Measurements from ENCODE around the gene TAS1R2. TPM values are rescaled to one million over a fixed set of nuclear protein-coding genes. Genes with fewer than 3 reads are reported as not detected.

The TAS1R2 gene
- total RNA-seq, 1 experiment from 2014 or later: not detected

DNA sequence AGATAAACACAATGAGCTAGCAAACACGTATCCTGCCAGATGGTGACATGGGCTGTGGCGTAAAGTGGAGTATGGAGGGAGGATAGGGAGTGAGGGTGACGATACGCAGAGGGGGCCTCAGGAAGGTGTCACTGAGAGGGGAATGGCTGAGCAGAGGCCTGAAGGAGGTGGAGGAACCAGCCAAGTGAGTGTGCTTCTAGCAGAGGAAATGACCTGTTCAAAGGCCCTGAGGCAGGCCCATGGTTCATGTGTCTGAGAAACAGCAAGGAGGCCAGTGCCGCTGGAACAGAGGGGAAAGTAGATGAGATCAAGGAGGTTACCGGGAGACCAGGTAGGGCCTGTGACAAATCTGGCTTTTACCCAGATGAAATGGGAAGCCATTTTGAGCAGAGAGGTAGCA, 36.0 kb downstream of the TAS1R2 start:
- DNase-seq (ENCODE audit: low spot score): no peak

DNA sequence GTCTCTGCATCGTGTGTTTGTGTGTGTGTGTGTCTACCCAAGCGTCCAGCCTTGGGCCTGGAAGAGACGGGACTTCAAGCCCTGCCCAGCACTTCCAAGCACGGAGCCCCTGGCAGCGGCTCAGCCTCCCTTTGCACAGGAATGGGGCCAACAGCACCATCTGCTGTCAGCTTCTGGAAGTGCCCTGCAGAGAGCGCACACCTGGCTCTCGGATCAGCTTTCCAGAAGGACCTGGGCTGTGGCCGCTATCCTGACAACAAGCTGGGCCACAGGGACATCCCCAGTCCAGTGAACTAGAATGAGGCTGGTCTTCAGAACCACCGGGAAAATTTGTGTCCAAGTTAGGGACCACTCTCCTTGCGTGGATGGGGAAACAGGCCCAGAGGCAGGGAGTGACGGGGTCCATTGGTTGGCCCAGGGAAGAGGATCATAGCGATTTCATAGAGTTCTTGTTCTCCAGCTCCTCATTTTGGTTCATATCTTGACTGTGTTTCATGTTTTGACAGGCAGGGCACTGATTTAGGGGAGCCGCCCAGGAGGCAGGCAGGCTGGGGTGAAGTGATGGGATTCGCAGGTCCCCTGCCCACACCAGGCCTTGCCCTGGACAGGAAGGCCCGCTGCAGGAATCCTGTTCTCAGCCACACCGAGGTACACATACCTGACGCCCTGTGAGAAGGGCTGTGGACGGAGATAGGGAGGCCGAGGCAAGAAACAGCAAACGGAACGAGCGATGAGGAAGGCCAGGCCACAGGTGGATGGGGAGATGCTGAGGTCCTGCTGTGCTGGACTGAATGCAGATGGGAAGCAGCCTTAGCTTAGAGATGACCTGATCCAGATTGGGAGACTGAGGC, 38.4 kb downstream of the TAS1R2 start:
- peak; percentile 91 for DNase-seq (ENCODE audit: low spot score)

DNA sequence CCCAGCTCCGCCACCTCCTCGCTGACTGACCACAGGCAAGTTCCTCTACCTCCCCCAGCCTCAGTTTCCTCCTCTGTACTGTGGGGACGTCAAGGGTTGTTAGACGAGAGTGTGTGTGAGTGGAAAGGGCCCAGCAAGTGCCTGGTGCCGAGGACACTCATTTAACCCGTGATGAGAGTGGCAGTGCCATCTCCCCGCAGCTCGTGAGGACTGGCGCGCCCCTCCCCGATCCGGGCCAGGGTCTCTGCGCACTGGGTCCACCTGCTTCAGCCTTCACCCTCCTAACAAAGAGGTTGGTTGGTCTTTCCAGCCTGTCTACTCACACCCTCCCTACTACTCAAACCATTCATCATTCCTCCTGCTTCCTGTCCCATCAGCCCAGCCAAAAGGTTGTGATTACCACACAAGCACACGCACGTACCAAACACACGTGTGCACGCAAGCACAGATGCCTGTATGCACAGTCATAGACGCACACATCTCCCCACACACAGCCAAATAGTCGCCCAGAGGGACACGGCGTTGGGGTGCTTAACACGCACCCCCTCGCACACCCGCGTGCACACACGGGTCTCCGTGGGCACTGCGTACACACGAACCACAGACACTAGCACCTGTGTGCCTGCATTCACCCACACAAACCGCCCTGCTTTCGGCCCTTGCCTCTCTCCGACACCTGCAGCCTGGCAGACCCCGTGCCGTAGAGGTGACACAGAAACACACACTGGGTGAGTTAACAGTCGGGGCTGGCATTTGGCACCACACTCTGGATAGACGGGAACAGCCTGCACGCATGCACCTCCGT, 39.3 kb downstream of the TAS1R2 start:
- DNase-seq (ENCODE audit: low spot score): no peak

DNA sequence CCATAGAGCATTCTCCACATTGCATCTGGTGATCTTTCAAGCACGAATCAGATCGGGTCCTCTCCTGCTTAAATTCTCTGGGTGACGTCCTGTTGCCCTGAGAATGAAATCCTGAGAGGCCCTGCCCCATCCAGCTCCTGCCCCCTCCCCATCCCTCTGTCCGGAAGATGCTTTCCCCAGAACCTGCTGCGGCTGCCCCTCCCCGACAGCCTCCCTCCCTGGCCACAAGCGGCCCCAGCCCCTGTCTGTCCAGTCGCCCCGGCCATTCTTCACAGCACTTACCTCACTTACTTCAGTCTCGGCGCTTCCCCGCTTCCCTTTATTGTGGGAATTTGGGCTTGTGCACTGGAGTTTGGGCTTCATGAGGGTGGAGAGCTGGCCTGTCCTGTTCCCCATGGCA, 40.3 kb downstream of the TAS1R2 start:
- DNase-seq (ENCODE audit: low spot score): no peak

DNA sequence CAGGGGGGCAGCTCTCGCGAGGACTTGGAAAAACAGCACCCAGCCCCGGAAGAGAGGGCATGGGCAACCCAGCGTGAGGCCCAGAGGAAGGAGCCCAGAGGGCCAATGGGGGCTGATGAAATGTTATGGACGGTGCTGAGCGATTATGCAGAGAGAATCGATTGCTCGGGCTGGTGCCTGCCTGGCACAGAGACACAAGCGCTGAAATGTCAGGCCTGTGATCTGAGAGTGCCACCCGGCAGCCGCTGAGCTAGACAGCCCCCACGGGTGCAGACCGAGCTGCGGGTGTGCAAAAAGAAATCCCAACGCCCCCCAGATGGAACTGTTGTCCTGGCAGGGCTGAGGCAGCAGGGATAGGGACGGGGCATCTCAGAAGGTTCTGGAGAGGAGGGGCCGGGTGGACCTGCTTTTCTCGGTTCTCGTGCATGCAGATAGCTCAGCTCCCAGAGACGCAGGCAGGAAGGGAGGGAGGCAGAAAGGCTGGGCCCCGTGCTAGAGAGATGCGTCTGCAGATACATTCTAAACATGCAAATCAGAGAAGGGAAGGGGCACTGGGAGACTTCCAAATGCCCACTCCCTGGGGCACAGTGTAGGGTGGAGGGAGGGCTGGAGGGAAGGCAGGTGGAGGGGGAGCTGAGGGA, 41.5 kb downstream of the TAS1R2 start:
- DNase-seq (ENCODE audit: low spot score): no peak

DNA sequence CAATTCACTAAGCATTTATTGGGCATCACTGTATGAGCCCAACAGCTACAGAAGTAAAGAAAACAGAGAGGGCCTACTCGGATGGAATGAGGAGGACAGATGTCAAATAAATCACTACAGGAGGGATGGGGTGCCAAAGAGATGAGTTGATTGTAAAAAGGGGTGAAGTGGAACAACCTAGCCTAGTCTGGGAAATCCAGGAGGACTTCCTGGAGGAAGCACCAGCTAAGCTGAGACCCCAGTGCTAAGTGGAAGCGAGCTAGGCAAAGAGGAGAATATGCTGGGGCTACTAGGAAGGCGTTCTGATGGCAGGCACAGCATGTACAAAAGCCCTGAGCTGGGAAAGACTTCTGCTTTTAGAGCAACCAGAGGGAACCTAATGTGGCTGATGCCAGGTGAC, 42.1 kb downstream of the TAS1R2 start:
- DNase-seq (ENCODE audit: low spot score): no peak

DNA sequence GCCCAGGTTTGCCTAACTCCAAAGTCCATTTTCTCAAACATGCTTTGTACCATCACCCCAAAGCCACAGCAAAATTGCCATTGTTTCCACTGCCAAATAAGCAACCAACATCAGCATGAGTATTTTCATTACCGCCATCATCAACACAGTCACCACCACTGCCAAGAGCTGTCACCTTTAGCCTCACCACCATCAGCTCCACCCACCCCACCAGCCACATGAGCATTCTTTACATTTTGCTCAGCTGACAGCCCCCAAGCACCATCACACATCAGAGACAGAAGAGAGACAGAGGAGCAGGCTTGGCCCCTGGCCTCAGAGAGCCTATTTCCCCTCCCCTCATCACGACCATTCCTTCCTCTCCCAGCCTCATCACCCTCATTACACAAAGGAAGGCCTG, 42.7 kb downstream of the TAS1R2 start:
- no peak for DNase-seq (ENCODE audit: low spot score)

DNA sequence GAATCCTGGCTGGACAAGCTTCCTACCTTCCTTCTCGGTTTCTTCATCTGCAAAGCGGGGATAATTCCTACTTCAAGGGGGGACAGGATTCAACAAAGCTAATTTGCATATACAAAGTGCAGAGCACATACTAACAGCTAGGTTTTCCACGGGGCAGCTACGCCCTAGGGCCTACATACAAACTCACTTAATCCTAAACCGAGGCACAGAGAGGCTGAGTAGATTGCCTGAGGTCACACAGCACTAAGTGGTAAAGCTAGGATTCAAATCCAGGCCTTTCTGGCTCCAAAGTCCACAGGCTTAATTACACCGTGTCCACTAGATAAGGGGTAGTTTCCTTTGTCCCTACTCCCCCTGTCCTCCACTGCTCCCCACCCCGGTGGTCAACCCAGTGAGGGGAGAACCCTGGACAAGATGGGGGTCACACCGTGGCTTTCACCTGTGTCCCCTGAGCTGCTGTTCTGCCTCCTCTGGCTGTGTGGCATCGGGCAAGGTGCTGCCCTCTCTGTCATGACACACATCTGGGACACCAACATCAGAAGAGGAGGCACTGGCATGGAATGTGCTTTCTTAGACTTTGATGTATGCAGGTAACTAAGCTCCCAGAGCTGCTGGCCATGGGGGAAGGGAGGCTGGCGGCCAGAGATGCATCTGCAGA, 44.5 kb downstream of the TAS1R2 start:
- DNase-seq (ENCODE audit: low spot score): no peak

DNA sequence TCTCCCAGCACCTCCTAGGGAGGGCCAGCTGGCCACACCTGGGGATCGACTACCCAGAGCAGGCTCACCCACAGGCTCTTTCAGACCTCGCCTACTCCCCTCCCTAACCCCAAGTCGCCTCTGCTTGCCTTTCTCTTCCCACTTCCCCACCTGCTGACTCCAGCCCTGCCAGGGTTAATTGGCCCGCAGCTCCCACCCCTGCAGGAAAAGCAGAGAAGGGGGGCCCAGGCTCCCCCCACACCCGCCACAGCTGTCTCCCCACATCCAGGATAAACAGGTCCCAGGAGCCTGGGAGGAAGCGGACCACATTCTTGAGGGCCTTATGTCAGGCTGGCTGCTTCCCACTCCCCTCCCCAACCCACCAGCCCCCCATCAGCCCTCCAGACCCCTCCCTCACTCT, 45.0 kb downstream of the TAS1R2 start:
- DNase-seq (ENCODE audit: low spot score): no peak

DNA sequence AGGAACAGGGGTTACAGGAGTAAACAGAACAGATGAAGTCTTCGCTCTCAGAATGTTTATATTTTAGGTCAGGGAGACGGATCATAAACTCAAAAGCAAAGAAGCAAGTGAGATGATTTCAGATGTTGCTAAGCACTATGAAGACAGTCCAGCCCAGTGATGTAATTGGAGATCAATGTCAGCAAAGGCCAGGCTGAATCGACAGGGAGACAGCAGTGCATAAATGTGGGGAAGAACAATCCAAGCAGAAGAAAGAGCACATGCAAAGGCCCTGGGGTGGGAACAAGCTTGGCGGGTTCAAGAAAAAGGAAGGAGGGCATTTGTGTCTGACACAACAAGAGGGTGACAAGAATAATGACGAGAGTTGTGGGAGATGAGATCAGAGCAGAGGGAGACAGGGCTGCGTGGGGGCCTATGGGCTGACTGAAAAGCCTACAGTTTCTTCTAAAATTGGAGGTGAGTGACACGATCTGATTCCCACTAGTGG, 47.0 kb downstream of the TAS1R2 start:
- DNase-seq (ENCODE audit: low spot score): no peak

DNA sequence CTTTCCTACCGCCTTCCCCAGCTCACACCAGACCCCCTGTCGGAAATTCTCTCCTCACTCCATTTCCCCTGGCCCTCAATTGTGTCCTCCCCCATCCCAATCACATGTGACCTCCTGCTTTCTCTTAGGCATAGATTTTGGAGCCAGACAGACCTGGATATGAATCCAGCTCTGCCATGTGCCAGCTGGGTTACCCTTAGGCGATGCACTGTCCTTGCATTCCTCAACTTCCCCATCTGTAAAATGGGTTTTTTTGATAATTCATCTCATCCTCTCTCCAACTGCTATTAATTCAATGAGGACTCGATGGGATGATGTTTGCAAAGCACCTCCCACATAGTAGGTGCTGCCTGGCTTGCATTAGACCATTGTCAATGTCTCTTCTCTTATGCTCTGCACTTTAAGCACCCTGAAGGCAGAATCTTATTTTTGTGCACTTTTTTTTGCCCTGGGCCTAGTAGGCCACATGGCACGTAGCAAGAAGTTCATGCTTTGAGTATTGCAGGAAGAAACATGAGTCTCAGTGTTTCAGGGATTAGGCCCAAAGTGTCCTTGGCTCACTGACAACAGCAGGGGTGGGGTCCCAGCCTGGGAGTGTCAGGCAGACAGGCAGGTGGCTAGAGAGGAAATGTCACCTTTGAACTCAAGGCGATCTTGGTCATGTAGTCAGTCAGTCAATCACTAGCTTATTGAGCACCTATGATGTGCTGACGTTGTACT, 47.6 kb downstream of the TAS1R2 start:
- no peak for DNase-seq (ENCODE audit: low spot score)

DNA sequence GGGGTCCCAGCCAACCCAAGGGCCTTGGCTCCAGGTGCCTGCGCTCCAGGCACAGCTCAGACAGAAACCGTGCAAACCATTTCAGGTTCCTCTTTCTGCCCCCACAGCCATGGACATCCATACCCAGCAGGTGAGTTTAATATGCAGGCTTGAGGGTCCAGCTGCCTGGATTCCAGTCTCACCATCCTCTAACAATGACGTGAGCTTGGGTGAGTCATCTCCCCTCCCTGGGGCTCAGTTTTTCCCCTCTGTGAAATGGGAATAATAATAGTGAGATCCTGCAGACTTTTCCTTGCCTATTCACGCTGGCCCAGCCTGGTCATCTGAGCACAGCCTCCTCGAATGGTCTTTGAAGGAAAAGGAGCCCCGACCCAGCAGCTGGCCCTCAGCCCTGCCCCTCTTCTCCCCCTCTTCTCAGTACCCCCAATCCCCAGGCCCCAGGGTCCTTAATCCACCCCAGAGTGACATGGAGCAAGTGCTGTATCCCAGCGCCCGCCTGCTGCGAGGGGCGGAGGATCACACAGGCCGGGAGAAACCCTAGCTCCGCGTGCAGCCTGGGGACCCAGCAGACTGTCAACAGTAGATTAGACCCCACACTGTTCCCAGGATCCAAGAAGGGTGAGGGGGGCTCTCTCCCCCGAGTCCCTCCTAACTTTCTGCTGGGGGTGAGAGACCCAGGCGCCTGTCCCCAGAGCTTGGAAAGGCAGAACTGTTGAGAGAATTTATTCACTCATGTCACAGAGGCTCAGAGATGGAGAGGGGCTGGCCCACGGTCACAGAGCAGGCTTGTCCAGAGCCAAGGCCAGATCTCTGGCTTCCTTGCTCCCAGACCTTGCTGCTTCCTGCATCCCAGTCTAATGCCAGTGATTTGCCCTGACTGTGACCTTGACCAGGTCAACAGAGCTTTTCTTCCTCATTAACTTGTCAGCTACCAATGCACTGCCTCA, 49.2 kb downstream of the TAS1R2 start:
- DNase-seq (ENCODE audit: low spot score): no peak

DNA sequence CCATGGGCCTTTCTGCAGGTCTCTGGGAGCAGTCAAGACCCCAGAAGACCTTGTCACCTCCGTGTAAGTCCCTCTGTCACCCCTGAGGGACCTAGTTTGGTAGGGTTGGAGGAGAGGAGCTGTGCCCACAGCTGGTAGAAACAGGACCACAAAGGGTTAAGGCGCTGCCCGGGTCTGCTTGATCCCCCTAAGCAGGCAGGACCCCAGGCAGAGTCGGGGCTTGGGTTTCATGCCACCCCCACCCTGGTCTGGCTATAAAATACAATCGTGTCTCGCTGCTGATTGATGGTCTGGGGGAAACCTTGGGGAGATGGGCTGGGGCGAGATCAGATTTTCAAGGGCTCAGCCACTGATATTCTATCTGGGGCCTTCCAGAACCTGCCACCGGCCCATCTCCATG, 50.9 kb downstream of the TAS1R2 start:
- no peak for DNase-seq (ENCODE audit: low spot score)

DNA sequence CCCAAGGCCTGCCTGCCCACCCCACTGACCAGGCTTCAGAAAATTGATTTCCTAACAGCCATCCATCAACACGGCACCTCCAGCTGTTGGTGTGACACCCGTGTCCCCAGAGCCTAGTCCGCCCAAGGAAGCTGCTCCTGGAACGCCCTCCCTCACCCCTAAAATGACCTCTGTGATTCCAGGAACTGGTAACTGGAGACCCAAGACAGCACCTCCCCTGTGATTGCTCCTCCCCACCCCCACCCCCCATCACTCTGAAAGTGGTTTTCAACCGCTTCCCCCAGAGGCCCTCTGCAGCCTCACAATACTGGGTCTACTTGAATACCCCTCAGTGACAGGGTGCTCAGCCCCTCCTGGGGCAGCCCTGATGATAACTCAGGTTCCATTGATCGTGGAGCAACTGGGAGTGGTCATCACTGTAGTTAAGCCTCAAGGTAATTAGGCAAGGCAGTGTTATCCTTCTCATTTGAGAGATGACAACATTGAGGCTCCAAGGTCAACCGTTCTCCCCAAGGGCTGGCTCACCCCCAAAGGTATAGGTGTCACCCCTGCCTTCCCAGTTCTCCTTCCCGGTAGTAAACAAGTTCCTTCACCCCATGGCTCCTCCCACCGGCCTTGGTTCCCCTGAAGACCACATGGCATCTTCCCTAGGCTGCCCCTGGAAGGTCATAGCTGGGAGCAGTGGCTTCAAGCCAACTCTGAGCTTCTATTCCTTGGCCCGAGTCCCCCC, 52.0 kb downstream of the TAS1R2 start:
- no peak for DNase-seq (ENCODE audit: low spot score)

DNA sequence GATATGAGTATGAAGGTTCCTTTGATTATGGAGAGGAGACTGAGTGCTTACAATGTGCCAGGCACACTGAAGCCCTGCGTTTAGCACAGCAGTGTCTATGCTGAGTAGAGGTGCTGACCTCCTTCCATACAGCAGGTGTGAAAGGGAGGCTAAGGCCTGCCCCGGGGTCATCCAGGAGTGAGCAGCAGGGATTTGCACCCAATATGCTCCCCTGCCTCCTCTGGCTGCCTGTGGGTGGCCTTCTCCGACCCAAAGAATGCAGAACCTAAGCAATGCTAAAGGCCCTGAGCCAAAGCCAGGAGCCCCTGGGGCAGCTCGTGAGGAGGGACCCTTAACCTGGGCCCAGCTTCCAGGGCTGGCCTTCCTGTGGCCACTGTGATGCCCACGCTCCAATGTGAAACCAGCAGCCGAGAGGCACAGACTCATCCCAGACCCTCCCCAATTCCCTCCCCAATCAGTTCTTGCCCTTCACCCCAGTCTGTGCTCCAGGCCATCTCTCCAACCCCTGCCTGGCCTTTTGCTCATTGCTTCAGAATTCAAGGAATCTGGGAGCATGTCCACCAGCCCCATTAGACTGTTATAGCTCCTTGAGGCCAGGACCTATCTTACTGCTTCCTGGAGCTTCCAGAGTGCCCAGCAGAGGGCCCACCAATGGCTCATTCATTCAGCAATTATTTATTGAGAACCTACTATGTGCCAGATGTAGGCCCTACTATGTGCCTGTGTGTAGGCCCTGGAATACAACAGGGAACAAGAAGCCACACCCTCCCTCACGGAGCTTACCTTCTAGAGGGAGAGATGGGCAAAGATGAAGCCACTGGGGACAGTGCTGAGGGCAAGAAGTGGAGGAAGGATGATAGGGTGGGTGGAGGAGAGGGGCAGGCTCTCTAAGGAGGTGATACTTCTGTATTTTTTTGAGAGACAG, 53.3 kb downstream of the TAS1R2 start:
- DNase-seq (ENCODE audit: low spot score): no peak

DNA sequence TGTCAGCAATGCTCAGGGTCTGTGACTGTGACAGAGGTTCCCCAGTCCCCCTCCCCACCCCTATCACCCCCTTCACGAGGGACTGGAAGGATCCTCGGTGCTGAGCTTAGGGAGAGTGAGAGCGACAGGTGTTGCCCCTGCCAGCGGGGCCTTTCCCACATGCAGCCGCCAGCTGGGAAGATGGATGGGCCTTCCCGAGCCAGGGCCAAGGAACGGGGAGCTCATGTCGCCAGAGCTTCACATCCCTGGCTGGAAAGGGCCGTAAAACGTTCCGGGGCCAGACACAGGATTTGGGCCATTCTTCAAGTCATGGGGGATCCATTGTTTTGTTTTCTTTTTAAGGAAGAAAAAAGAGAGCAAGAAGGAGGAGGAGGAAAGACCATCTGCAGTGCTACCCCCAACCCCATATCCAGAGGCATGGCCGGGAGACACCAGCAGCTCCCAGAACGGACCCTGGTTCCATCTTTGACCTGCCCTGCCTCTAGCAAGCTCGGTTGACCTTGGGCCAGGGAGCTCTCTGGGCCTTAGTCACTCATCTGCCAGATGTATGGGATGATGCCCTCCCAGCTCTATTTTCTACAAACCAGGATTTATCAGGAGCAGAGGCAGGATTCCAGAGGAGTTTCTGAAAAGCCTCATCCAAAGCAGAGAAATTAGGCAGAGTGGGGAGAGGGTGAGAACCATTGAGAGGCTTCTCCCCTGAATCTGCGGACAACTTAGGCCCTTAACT, 54.1 kb downstream of the TAS1R2 start:
- no peak for DNase-seq (ENCODE audit: low spot score)

DNA sequence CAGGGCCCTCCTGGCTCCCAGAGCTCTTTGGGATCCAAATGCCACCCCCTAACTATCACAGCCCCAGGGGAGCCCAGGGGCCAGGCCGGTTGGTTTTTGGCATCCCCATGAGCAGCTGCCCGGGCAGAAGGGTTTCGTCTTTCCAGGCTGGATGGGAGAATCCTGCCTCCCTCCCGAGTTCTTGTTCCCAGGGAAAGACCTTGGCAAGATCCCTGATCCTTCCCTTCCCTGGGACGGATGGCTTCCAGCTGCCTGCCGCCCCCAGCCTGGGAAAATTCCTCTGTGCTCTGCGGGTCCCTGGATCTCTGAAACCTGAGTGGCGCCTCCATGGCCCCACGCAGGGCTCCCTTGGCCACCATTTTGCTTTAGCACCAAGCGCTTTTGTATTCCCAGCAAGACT, 55.6 kb downstream of the TAS1R2 start:
- no peak for DNase-seq (ENCODE audit: low spot score)
